MCF 10A (cell line): ENCODE measurements around the gene DVL1. TPM values are rescaled to one million over a fixed set of nuclear protein-coding genes. Genes with fewer than 3 reads are reported as not detected.

Experiments used
- BruUV-seq: library from RNA; stranded (reverse); fragments of 400-500 nt; replicated peaks from 2 replicates; lab custom pipeline; 2021; lab: Mats Ljungman, UMichigan
- CTCF ChIA-PET: fragments of 300-600 bp; sonication (Branson Sonifier 250); formaldehyde crosslinking; extraction: SDS; loops from one replicate; lab custom pipeline; 2021; ENCODE audit warnings: antibody characterized with exemption, inconsistent platforms; lab: Yijun Ruan, JAX
- POLR2A ChIA-PET: fragments of 300-600, 350-650 bp; sonication (Branson Sonifier 250); formaldehyde crosslinking; extraction: SDS; loops from one replicate; lab custom pipeline; 2020; ENCODE audit warnings: antibody characterized with exemption, inconsistent platforms; lab: Yijun Ruan, JAX
- DNase-seq: peaks from one replicate; pipeline ENCODE4 v3.0.0-alpha.2; 2018; ENCODE audit not compliant: unreplicated experiment
- H3K27ac Mint-ChIP-seq: one replicate; pipeline ENCODE4 v1.8.0; 2022; ENCODE audit warnings: mild to moderate bottlenecking, low read depth, mixed read lengths; ENCODE audit not compliant: unreplicated experiment
- H3K27me3 Mint-ChIP-seq: one replicate; pipeline ENCODE4 v1.8.0; 2022; ENCODE audit warnings: mixed read lengths; ENCODE audit not compliant: insufficient read depth, unreplicated experiment
- H3K36me3 Mint-ChIP-seq: one replicate; pipeline ENCODE4 v1.8.0; 2022; ENCODE audit warnings: mild to moderate bottlenecking, moderate library complexity, mixed read lengths; ENCODE audit not compliant: insufficient read depth, unreplicated experiment
- H3K4me1 Mint-ChIP-seq: one replicate; pipeline ENCODE4 v1.8.0; 2022; ENCODE audit warnings: mixed read lengths; ENCODE audit not compliant: insufficient read depth, unreplicated experiment
- H3K4me3 Mint-ChIP-seq: one replicate; pipeline ENCODE4 v1.8.0; 2022; ENCODE audit warnings: mild to moderate bottlenecking, moderate library complexity, mixed read lengths; ENCODE audit not compliant: unreplicated experiment
- H3K9me3 Mint-ChIP-seq: one replicate; pipeline ENCODE4 v1.8.0; 2022; ENCODE audit warnings: mixed read lengths; ENCODE audit not compliant: unreplicated experiment
- intact Hi-C: fragments of 100-400 bp; cut with micrococcal nuclease; formaldehyde crosslinking; loops from 2 replicates; pipeline ENCODE4 v1.14.1; 2022
- microRNA-seq: library from miRNA; unstranded; fragments of <30 nt; microRNA quantifications from one replicate; pipeline ENCODE4 v1.2.0, GENCODE V29; 2022
- total RNA-seq: library from RNA; stranded (reverse); gene quantifications from 2 replicates; pipeline ENCODE4 v1.2.3, GENCODE V29; 2022
- TF ChIP-seq, protein P1 (sequence below): fragments of 200-600 bp; IDR thresholded peaks from one replicate; pipeline ENCODE4 v1.8.0; 2022; ENCODE audit warnings: antibody characterized with exemption, mild to moderate bottlenecking; ENCODE audit not compliant: unreplicated experiment

Gene DVL1
- total RNA-seq, 1 experiment from 2014 or later: 113 TPM

DNA sequence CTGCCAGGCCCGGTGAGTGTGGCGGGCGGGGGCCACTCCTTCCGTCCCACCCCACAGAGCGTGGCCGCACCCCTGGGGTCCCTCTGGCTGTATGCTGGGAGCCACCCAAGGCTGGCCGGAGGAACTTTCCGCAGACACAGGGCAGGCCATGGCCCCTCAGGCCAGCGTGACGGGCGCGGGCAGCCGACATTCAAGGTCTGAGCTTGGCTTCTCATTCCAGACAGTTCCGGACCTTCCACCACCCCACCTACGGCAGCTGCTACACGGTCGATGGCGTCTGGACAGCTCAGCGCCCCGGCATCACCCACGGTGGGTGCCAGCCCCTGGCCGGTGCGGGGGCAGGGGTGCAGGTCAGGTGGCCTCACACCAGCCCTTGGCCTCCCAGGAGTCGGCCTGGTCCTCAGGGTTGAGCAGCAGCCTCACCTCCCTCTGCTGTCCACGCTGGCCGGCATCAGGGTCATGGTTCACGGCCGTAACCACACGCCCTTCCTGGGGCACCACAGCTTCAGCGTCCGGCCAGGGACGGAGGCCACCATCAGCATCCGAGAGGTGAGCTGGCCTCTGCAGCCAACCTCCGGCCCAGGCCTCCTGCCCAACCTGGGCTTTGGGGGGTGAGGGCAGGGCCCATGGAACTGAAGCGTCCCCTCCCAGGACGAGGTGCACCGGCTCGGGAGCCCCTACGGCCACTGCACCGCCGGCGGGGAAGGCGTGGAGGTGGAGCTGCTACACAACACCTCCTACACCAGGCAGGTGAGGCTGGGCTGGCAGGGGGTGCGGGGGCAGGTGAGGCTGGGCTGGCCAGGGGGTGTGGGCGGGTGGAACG, 61.7 kb downstream of the DVL1 start:
- TF ChIP-seq, protein P1, sequence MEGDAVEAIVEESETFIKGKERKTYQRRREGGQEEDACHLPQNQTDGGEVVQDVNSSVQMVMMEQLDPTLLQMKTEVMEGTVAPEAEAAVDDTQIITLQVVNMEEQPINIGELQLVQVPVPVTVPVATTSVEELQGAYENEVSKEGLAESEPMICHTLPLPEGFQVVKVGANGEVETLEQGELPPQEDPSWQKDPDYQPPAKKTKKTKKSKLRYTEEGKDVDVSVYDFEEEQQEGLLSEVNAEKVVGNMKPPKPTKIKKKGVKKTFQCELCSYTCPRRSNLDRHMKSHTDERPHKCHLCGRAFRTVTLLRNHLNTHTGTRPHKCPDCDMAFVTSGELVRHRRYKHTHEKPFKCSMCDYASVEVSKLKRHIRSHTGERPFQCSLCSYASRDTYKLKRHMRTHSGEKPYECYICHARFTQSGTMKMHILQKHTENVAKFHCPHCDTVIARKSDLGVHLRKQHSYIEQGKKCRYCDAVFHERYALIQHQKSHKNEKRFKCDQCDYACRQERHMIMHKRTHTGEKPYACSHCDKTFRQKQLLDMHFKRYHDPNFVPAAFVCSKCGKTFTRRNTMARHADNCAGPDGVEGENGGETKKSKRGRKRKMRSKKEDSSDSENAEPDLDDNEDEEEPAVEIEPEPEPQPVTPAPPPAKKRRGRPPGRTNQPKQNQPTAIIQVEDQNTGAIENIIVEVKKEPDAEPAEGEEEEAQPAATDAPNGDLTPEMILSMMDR: no peak
- no peak for DNase-seq
- no TSS peak for BruUV-seq
- ChIA-PET POLR2A (interaction anchor here (0.6 kb wide), 1 partner anchor 255 kb away, joined by 3 read pairs; no protein-coding TSS in a partner anchor), CTCF (no interaction called here)
- H3K27ac Mint-ChIP-seq: no peak overlapping the region
- intact Hi-C loops: no loop called here
- H3K27me3 Mint-ChIP-seq: no peaks in the 10 kb centered on the region
- H3K4me1 Mint-ChIP-seq: peaks cover 3% of the 10 kb centered on the region
- peaks cover 9% of the 10 kb centered on the region for H3K36me3 Mint-ChIP-seq
- no peak overlapping the region for H3K4me3 Mint-ChIP-seq
- H3K9me3 Mint-ChIP-seq: no peaks in the 10 kb centered on the region

DNA sequence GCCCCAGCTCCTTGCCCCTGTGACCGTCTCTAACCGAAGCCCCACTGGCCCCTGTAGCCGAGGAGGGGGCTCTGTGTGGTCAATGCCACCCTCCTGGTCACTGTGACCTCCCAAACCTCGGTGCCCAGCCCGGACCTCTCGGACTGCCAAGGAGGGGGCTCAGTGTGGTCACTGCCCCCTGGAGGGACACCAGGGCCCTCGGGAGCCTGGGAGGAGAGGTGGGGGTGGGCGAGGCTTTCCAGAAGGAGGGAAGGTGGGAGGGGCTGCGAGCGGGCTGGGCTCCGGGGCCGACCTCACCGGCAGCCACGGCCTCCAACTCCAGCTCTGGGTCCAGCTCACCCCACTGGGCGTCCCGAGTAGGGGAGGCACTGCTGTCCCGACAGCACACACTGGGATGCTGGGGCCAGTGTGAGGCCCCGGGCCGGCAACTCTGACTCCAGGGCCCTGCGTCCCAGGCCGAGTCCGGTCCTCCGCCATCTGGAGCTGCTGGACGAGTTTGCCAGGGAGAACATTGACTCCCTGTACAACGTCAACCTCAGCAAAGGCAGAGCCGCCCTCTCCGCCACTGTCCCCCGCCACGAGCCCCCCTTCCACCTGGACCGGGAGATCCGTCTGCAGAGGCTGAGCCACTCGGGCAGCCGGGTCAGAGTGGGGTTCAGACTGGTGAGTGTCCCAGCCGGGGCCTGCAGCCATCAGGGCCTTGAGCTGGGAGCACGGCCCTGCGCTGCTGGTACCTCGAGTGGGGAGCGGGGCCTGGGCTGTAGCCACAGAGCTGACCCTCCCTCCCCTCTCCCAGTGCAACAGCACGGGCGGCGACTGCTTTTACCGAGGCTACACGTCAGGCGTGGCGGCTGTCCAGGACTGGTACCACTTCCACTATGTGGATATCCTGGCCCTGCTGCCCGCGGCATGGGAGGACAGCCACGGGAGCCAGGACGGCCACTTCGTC, 62.6 kb downstream of the DVL1 start:
- Mint-ChIP-seq H3K27ac (no peak overlapping the region), H3K27me3 (no peaks in the 10 kb centered on the region), H3K9me3 (no peaks in the 10 kb centered on the region), H3K4me1 (peaks cover 6% of the 10 kb centered on the region), H3K36me3 (no peaks in the 10 kb centered on the region), H3K4me3 (no peak overlapping the region)
- POLR2A ChIA-PET: interaction anchor here (0.6 to 1.8 kb wide), 3 partner anchors 8 to 254 kb away, joined by 3 to 9 read pairs (median 3); no protein-coding TSS in a partner anchor
- intact Hi-C loops: no loop called here
- DNase-seq: no peak
- TF ChIP-seq, protein P1: no peak
- CTCF ChIA-PET: no interaction called here
- BruUV-seq: no TSS peak

DNA sequence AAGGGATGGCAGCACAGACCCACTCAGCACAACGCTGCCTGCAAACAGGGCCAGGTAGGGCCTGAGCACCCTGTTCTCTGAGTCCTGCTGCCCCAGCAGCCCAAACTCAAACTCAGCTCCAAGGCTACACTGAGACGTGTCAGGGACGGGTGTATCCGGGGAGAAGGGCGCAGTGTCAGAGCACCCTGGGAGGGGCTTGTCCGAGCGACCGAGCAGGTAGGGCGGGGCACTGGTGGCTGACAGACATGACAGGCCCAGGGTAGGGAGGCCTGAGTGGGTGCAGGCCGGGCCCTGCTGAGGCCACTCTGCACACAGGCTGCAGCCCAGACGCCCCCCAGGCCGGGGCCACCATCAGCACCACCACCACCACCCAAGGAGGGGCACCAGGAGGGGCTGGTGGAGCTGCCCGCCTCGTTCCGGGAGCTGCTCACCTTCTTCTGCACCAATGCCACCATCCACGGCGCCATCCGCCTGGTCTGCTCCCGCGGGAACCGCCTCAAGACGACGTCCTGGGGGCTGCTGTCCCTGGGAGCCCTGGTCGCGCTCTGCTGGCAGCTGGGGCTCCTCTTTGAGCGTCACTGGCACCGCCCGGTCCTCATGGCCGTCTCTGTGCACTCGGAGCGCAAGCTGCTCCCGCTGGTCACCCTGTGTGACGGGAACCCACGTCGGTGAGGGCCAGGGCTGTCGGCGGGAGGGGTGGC, 63.5 kb downstream of the DVL1 start:
- TF ChIP-seq, protein P1: no peak
- Mint-ChIP-seq H3K36me3 (no peaks in the 10 kb centered on the region), H3K4me1 (peaks cover 6% of the 10 kb centered on the region), H3K27ac (no peak overlapping the region), H3K4me3 (no peak overlapping the region), H3K27me3 (no peaks in the 10 kb centered on the region), H3K9me3 (no peaks in the 10 kb centered on the region)
- POLR2A ChIA-PET: interaction anchor here (0.9 to 1.8 kb wide), 2 partner anchors 9 to 35 kb away, joined by 3 to 9 read pairs; no protein-coding TSS in a partner anchor
- BruUV-seq: no TSS peak
- CTCF ChIA-PET: interaction anchor here (1.1 kb wide), 1 partner anchor 163 kb away, joined by 4 read pairs; no protein-coding TSS in a partner anchor
- no peak for DNase-seq
- intact Hi-C loops: no loop called here

Small RNA genes lying within 50 kb of the gene (microRNA-seq; reads per million reads assigned to microRNA genes)
- gene MIR6726 (4.9 reads per million, percentile 35 among the genes with 10 or more reads in this experiment), gene MIR6727 (0.53 reads per million), gene MIR6808 (1.3 reads per million, percentile 3 among the genes with 10 or more reads in this experiment)

Other genes with a start within 250 kb of the DVL1 start
- 15.7 and 18.6 TPM in 2 replicates for gene C1orf159, start 233.3 kb downstream of the DVL1 start, total RNA-seq
- gene TTLL10, start 175.5 kb downstream of the DVL1 start, total RNA-seq: not detected in 2 replicates
- not detected in 2 replicates for gene TNFRSF18, start 142.8 kb downstream of the DVL1 start, total RNA-seq
- not detected in 2 replicates for gene TNFRSF4, start 135.3 kb downstream of the DVL1 start, total RNA-seq
- gene SDF4, start 117.4 kb downstream of the DVL1 start, total RNA-seq: 122 and 127 TPM in 2 replicates
- gene B3GALT6, start 117.2 kb downstream of the DVL1 start, total RNA-seq: 24.6 and 31.5 TPM in 2 replicates
- gene C1QTNF12, start 102.7 kb downstream of the DVL1 start, total RNA-seq: 1.5 and 3.3 TPM in 2 replicates
- gene UBE2J2, start 75.6 kb downstream of the DVL1 start, total RNA-seq: 62.1 and 70.5 TPM in 2 replicates
- gene SCNN1D, start 69.0 kb downstream of the DVL1 start, total RNA-seq: 1.8 and 2.2 TPM in 2 replicates
- gene ACAP3, start 41.5 kb downstream of the DVL1 start, total RNA-seq: 31.5 and 33.5 TPM in 2 replicates
- gene PUSL1, start 40.8 kb downstream of the DVL1 start, total RNA-seq: 15.9 and 27.4 TPM in 2 replicates
- gene INTS11, start 24.8 kb downstream of the DVL1 start, total RNA-seq: 122 and 129 TPM in 2 replicates
- gene CPTP, start 24.6 kb downstream of the DVL1 start, total RNA-seq: 19.3 and 21.0 TPM in 2 replicates
- gene TAS1R3, start 18.1 kb downstream of the DVL1 start, total RNA-seq: 0.17 TPM in 1 of 2 replicates, not detected in the other
- gene MXRA8, start 9.1 kb upstream of the DVL1 start, total RNA-seq: not detected in 2 replicates
- gene AURKAIP1, start 25.8 kb upstream of the DVL1 start, total RNA-seq: 120 and 148 TPM in 2 replicates
- 230 and 248 TPM in 2 replicates for gene CCNL2, start 49.9 kb upstream of the DVL1 start, total RNA-seq
- 131 and 137 TPM in 2 replicates for gene MRPL20, start 57.9 kb upstream of the DVL1 start, total RNA-seq
- 0.86 and 1.4 TPM in 2 replicates for gene ANKRD65, start 71.9 kb upstream of the DVL1 start, total RNA-seq
- 0.37 and 0.54 TPM in 2 replicates for gene VWA1, start 86.3 kb upstream of the DVL1 start, total RNA-seq
- 0.27 and 2.0 TPM in 2 replicates for gene ATAD3C, start 100.3 kb upstream of the DVL1 start, total RNA-seq
- gene ATAD3B, start 122.3 kb upstream of the DVL1 start, total RNA-seq: 42.2 and 46.9 TPM in 2 replicates
- 43.1 and 63.2 TPM in 2 replicates for gene ATAD3A, start 162.7 kb upstream of the DVL1 start, total RNA-seq
- gene TMEM240, start 191.2 kb upstream of the DVL1 start, total RNA-seq: 3.6 and 5.5 TPM in 2 replicates
- gene SSU72, start 225.4 kb upstream of the DVL1 start, total RNA-seq: 97.4 and 104 TPM in 2 replicates